H1 (cell line): ENCODE data around the gene ZGRF1. TPM values are rescaled to one million over a fixed set of nuclear protein-coding genes. Genes with fewer than 3 reads are reported as not detected.

Experiments
- EGR1 ChIP-seq: IDR thresholded peaks from 2 replicates; pipeline ENCODE4 v1.6.1; 2011; ENCODE audit warnings: low read depth, low read length, borderline replicate concordance
- RNF2 ChIP-seq: fragments of 200-900, 300-1000 bp; sonication (generic); IDR thresholded peaks from 2 replicates; pipeline ENCODE4 v1.7.1; 2016; ENCODE audit warnings: borderline replicate concordance, low read depth, mild to moderate bottlenecking, antibody characterized with exemption, low read length; ENCODE audit not compliant: poor library complexity, severe bottlenecking; ENCODE audit errors: missing control alignments
- polyA plus RNA-seq, 7 experiments: library from polyadenylated mRNA; depleted of rRNA in 3 of 7; stranded (reverse) in 5 of 7; unstranded in 2 of 7; fragments of >200 nt in 5 of 7; fragments of 200-250 nt in 2 of 7; gene quantifications; 1 replicate in 5 of 7; 2 replicates in 1 of 7; 4 replicates in 1 of 7; pipeline versions ENCODE4 v1.2.1 to v1.2.3, GENCODE V29; 2011 to 2013; ENCODE audit warnings: missing spikeins in 2 of 7, mixed read lengths in 2 of 7
- total RNA-seq: library from RNA; stranded (reverse); fragmentation: NEBNext Ultra II Directional; extraction: Animal tissue kit (Norgen Biotek cat#: 25700); gene quantifications from 2 replicates; pipeline ENCODE4 v1.2.1, GENCODE V29; 2021

ZGRF1 gene
- total and polyA plus RNA-seq, 2 of the 8 experiments (the other 6 are each of a cell fraction or from before 2014, with no cell fraction given) = 12.0 to 44.6 TPM

DNA sequence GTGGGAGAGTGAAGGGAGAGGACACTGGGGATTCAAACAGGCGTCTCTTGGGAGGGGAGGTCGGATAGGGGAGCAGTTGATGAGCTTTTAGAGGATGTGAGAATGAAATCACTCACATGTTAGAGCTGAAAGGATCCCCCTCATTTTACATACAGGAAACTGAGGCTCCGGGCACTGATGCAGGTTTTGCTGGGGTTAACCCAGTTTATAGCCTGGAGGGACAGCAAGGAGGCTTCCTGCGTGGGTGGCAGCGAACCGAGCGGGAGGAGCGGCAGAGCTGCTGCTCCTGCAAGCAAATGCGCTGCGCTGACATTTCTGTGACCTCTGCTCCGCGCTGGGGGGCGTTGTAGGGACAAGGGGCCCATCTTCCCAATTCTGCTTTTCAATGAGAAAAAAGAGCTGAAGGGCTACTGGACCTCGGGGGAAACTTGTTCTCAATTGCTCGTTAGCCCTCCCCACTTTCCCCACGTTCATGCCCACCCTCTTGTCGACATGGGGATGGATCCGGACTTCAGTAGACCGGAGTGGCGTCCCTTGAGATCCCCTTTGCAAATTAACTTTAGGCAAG lies 119.6 kb downstream of the ZGRF1 start (continued):
- TF ChIP-seq EGR1 (0 out of 2 replicates have a peak, but pooled peaks have one; percentile 17), RNF2 (peak; percentile 71)
